IPS-18a (cell line): ENCODE data around the gene DDX27.
"Not testable (repeated sequence)": the region's sequence is repeated elsewhere in the genome, so short reads cannot be mapped to it uniquely, and the experiment has no call there.

ENCODE experiments used
- H3K27ac ChIP-seq: one replicate; pipeline ENCODE4 v1.5.1; 2013; ENCODE audit warnings: low read length
- H3K27me3 ChIP-seq: one replicate; pipeline ENCODE4 v1.6.1; 2013; ENCODE audit warnings: mild to moderate bottlenecking, low read length; ENCODE audit not compliant: control insufficient read depth, insufficient read depth
- H3K36me3 ChIP-seq: one replicate; pipeline ENCODE4 v1.6.1; 2013; ENCODE audit warnings: low read depth, low read length; ENCODE audit not compliant: control insufficient read depth
- H3K4me1 ChIP-seq: one replicate; pipeline ENCODE4 v1.6.1; 2013; ENCODE audit warnings: low read depth, low read length; ENCODE audit not compliant: control insufficient read depth
- H3K4me3 ChIP-seq: one replicate; pipeline ENCODE4 v1.5.1; 2013; ENCODE audit warnings: low read length
- H3K9ac ChIP-seq: one replicate; pipeline ENCODE4 v1.6.1; 2013; ENCODE audit warnings: mild to moderate bottlenecking, low read length, moderate library complexity
- H3K9me3 ChIP-seq: one replicate; pipeline ENCODE4 v1.6.1; 2013; ENCODE audit warnings: low read depth, low read length; ENCODE audit not compliant: control insufficient read depth

The DDX27 gene

DNA sequence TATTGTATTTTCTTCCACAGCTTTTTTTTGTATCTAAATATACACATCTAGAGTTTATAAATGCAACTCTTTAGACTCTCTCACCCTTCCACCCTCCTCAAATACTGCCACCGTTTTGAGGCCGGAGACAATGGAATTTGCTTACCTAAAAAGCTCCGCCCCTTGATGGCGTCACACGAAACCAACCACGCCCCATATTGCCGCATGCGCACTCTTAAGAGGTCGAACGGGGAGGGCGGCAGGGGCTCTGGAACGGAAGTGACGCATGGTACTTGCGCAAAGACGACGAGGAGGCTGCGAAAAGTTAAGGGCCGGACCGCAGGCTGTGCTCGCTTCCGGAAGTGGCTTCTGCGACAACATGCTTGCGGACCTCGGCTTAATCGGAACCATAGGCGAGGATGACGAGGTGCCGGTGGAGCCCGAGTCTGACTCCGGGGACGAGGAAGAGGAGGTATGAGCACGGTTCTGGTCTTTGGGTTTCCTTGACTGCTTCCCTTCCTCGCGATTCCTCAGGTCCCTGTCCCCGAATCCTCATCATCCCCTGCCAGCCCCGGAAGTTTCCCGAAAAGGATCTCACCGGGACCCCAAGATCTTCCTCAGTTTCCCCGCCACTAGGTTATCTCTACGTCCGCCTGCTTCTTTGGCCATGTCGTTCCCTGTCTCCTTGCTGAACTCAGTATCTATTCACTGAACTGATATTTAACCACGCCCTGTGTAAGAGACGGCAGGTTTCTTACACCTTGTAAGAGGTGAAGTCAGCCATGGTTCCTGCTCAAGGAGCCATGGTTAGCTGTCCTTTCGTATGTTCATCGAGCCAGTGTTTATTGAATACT is at the start of gene DDX27:
Gene DDX27 (plus strand): TSS at position 326 of the 833 bp plus-strand sequence. CDS start 33 bp downstream, at position 359.
- no peaks in the 10 kb centered on the region for H3K27me3 ChIP-seq
- H3K4me3 ChIP-seq = peak within 1 kb of the TSS; percentile 76
- peak within 1 kb of the TSS; percentile 80 for H3K9ac ChIP-seq
- no peaks in the 10 kb centered on the region for H3K9me3 ChIP-seq
- H3K4me1 ChIP-seq = peaks cover 8% of the 10 kb centered on the region
- H3K36me3 ChIP-seq = peaks cover 22% of the 10 kb centered on the region
- peak within 1 kb of the TSS; percentile 74 for H3K27ac ChIP-seq

GRCh38 chr20:49169547-49169946 is 49.7 kb upstream of the DDX27 start:
- no peaks in the 10 kb centered on the region for H3K27me3 ChIP-seq
- H3K9me3 ChIP-seq = no peaks in the 10 kb centered on the region
- no peak overlapping the region for H3K4me3 ChIP-seq
- H3K4me1 ChIP-seq = no peaks in the 10 kb centered on the region
- H3K27ac ChIP-seq = no peak overlapping the region
- peaks cover 15% of the 10 kb centered on the region for H3K36me3 ChIP-seq
- no peak overlapping the region for H3K9ac ChIP-seq

DNA sequence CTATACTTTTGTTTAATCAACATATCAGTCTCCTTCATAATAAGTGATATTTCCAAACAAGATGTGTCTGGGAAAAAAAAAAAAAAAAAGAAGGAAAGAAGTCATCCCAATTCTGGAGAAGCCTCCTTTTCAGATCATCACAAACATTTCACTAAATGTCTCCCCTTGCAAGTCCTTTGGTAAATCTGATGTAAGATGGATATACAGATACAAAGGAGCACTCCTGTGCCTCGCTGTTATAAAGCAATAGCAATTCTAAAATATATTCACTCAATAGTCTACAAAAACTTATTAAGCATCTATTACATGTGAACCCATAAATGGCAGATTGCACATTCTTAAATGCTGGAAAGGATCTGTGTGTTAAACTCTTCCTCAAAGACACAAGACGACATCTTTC is 48.5 kb upstream of the DDX27 start:
- H3K4me1 ChIP-seq = no peaks in the 10 kb centered on the region
- H3K9me3 ChIP-seq = no peaks in the 10 kb centered on the region
- no peaks in the 10 kb centered on the region for H3K27me3 ChIP-seq
- H3K36me3 ChIP-seq = peaks cover 12% of the 10 kb centered on the region
- H3K4me3 ChIP-seq = no peak overlapping the region
- no peak overlapping the region for H3K9ac ChIP-seq
- no peak overlapping the region for H3K27ac ChIP-seq

GRCh38 chr20:49171909-49172308 is 47.3 kb upstream of the DDX27 start:
- Histone ChIP-seq H3K4me1 (no peaks in the 10 kb centered on the region), H3K27me3 (no peaks in the 10 kb centered on the region), H3K4me3 (no peak overlapping the region), H3K9ac (no peak overlapping the region), H3K27ac (no peak overlapping the region), H3K9me3 (no peaks in the 10 kb centered on the region), H3K36me3 (peaks cover 11% of the 10 kb centered on the region)

DNA sequence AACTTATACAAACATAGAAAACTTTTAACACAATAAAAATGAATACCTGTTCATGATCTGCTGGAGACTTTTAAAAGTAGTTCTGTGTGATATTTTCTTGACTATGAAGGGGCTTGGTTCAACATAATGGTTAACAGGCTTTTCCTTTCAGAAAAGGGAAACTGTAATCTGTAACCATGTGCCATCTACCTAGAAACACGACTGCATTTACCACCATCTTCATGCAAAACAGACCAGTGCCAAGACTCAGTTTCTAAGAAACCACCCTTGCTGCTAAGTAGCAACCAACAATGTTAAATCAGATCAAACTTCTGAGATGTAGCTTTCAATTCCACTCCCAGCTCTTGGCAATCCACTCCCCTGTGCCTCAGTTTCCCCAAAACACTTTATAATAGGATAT is 46.8 kb upstream of the DDX27 start:
- H3K4me3 ChIP-seq = no peak overlapping the region
- no peak overlapping the region for H3K27ac ChIP-seq
- no peak overlapping the region for H3K9ac ChIP-seq
- peaks cover 11% of the 10 kb centered on the region for H3K36me3 ChIP-seq
- H3K4me1 ChIP-seq = no peaks in the 10 kb centered on the region
- H3K27me3 ChIP-seq = no peaks in the 10 kb centered on the region
- H3K9me3 ChIP-seq = no peaks in the 10 kb centered on the region

GRCh38 chr20:49174183-49174582 is 45.0 kb upstream of the DDX27 start:
- no peaks in the 10 kb centered on the region for H3K9me3 ChIP-seq
- H3K9ac ChIP-seq = no peak overlapping the region
- H3K4me3 ChIP-seq = no peak overlapping the region
- no peaks in the 10 kb centered on the region for H3K27me3 ChIP-seq
- H3K36me3 ChIP-seq = peaks cover 11% of the 10 kb centered on the region
- no peak overlapping the region for H3K27ac ChIP-seq
- no peaks in the 10 kb centered on the region for H3K4me1 ChIP-seq

- Histone ChIP-seq H3K27ac (no peak overlapping the region), H3K9ac (no peak overlapping the region), H3K27me3 (no peaks in the 10 kb centered on the region), H3K4me1 (peaks cover 6% of the 10 kb centered on the region), H3K36me3 (peaks cover 3% of the 10 kb centered on the region), H3K4me3 (no peak overlapping the region), H3K9me3 (no peaks in the 10 kb centered on the region)
Observed at GRCh38 chr20:49179368-49180277, 39.6 kb upstream of the DDX27 start.

DNA sequence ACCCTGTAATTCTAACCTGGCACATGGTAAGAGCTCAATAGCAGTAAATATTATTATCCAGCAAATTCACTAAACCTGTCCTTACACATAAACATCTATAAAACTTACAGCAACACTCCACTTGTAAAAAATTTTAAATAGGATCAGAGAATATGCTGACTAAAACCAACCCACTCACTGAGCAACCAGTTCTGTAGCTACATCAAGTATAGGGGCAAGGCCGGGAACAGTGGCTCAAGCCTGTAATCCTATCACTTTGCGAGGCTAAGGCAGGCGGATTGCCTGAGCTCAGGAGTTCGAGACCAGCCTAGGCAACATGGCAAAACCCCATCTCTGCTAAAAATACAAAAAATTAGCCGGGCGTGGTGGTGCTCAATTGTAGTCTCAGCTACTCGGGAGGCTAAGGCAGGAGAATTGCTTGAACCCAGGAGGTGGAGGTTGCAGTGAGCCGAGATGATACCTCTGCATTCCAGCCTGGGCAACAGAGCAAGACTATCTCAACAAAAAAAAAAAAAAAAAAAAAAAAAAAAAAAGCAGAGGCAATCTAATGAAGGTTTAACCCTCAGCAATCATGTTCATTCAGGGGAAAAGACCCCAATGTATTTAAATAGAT is 37.8 kb upstream of the DDX27 start:
- Histone ChIP-seq H3K4me3 (no peak overlapping the region), H3K27me3 (no peaks in the 10 kb centered on the region), H3K4me1 (peaks cover 7% of the 10 kb centered on the region), H3K9me3 (no peaks in the 10 kb centered on the region), H3K36me3 (peaks cover 1% of the 10 kb centered on the region), H3K9ac (no peak overlapping the region), H3K27ac (no peak overlapping the region)

GRCh38 chr20:49183444-49183843 is 35.8 kb upstream of the DDX27 start:
- Histone ChIP-seq H3K36me3 (no peaks in the 10 kb centered on the region), H3K4me3 (no peak overlapping the region), H3K9me3 (no peaks in the 10 kb centered on the region), H3K27me3 (no peaks in the 10 kb centered on the region), H3K4me1 (peaks cover 13% of the 10 kb centered on the region), H3K27ac (no peak overlapping the region), H3K9ac (no peak overlapping the region)

- H3K4me3 ChIP-seq, H3K9me3 ChIP-seq, H3K27me3 ChIP-seq, H3K27ac ChIP-seq, H3K36me3 ChIP-seq, H3K9ac ChIP-seq: not testable (repeated sequence)
- peaks cover 13% of the 10 kb centered on the region for H3K4me1 ChIP-seq
Observed at GRCh38 chr20:49184084-49184501, 35.1 kb upstream of the DDX27 start.

DNA sequence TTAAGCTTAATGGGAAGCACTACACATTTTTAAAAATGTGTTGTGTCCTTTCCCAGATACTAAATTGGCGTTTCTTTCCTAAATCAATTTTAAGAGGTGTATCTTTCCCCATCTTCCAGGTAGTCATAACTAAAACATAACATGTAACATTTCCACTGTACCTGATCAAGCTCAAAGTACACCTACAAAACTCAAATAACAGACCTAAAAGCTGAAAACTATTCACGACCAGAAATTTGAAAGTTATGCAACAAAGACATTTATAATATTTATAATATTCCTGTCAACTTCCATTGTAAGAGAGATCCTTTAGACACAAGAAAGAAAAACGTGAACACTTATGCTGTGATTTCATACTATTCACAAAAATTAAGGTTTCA is 34.5 kb upstream of the DDX27 start:
- H3K4me1 ChIP-seq = peaks cover 9% of the 10 kb centered on the region
- no peaks in the 10 kb centered on the region for H3K9me3 ChIP-seq
- no peak overlapping the region for H3K27ac ChIP-seq
- H3K27me3 ChIP-seq = no peaks in the 10 kb centered on the region
- H3K4me3 ChIP-seq = no peak overlapping the region
- H3K36me3 ChIP-seq = no peaks in the 10 kb centered on the region
- H3K9ac ChIP-seq = no peak overlapping the region
